Measurements from ENCODE around the gene GNG3.
"Not testable (repeated sequence)": the region's sequence is repeated elsewhere in the genome, so short reads cannot be mapped to it uniquely, and the experiment has no call there.

Gene GNG3

DNA sequence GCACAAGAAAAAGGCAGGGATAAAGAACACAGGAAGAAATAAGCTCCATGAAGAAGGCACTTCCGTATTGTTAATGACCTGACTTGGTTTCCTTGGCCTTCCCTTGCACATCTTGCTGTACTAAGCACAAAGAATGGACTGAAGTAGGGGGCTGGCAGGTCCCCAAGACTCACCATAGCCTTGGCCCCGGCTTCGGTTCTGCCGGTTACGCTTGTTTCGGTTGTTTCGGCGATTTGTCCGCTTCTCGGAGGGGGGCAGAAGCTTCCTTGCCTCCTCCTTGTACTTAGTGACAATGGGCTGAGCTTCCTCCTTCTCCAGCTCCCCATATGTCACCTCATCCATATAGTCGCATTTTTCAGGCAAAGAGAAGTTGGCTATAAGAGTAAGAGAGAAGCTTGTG, 9.3 kb downstream of the GNG3 start:
- no peak for DNase-seq (ENCODE audit: low read depth)

DNA sequence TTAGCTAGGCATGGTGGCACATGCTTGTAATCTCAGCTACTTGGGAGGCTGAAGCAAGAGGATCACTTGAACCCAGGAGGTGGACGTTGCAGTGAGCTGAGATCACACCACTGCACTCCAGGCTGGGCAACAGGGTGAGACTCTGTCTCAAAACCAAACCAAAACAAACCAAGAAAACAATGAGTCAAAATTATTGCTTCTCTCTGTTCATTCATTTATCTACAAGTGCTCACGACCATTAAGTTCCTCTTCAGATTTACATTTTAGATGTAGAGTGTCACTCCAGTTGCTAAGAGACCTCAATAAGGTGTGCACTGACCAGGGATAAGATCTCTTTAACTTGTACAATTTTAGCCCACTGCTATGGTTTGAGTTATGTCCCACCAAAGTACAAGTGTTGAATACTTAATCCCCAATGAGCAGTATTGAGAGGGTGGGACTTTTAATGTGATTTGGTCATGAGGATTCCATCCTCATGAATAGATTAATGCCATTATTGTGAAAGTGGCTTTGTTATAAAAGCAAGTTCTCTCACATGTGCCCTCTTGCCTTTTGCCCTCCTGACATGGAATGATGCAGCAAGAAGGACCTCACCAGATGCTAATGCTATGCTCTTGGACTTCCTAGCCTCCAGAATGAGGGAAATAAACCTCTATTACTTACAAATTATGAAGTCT, 12.0 kb downstream of the GNG3 start:
- DNase-seq (ENCODE audit: low read depth) = no peak

DNA sequence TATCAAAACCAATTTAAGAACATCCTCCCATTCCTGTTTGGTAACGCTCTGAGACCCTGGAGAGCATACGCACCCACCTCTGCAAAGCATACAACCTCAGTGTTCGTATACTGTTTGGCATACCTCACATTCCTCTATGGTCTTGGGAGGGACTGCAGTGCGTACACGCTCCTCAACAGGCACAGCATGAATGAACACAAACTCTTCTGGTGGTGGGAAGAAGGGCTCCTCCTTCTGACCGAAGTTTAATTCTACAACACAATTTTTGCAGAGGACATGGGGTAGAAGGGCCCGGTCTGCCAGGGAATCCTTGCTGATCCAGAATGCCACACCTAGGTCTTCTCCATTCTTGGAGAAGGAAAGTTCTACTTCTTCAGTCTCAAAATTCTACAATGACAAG, 14.5 kb downstream of the GNG3 start:
- DNase-seq (ENCODE audit: low read depth) = no peak

DNA sequence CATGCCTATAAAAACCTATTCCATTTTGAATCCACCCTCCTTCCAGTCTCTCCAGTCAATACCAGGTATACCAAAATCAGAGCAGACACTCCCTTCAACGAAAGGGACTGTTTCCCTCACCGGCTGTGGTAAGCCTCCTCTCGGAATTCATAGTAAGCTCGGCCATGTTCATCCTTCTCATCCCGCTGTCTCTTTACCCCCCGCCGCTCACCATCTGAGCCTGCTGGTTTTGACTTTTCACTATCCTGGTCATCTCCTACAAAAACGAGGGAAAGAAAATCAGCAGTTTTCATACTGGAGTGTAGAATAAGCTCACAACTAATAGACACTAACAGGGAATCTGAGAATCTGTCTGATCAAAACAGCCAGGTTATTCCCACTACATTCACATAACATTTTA, 16.7 kb downstream of the GNG3 start:
- no peak for DNase-seq (ENCODE audit: low read depth)

DNA sequence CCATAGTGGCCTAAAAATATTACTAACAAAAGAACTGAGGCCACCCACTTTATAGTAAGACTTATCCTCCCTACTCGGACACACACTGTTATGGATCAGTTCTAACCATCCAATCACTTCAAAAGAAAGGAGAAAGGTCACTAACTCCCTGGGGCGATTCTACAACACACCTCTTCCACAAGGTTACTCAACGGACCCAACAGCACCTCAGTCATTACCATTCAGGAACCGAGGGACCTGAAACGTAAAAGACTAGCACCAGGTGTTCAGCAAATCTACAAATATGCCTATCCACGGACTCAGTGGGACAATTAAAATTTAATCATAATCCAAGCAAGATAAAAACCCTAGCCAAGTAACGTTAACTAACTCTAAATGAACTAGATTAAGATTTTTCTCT, 18.2 kb downstream of the GNG3 start:
- no peak for DNase-seq (ENCODE audit: low read depth)

DNA sequence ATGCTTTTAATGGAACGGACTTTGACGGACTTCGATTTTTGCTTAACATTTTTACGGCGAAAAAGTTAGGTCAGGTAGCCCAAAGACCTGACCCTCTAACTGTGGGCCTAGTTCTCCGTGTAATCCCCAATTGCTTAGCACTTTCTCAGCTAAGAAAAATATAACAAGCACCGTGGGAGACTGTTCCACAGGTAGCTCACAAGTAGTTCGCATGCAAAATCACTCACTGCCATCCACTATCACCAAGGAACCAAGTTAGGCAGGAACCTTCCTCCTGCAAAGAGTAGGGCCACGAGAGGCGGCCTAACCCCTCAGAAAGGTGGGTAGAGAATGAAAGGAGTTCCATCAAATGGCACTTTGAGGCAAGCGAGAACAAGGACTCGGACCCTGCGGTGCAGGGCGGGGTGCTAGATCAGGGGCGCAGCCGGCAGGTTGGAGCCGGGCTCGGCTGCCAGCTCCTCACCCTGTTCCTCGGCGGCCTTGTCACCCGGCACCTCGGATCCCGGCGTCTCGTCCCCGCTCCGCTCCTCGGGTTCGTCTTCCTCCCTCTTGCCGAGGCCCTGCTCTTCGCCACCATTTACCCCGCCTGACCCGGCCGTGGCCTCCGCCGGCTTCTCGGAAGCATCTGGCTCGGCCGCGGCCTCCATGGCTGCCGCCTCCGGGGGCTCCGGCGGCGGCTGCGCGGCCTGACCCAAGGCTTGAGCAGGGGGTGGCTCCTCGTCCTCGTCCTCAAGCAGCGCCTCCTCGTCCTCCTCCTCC, 18.9 kb downstream of the GNG3 start:
- DNase-seq (ENCODE audit: low read depth) = no peak

DNA sequence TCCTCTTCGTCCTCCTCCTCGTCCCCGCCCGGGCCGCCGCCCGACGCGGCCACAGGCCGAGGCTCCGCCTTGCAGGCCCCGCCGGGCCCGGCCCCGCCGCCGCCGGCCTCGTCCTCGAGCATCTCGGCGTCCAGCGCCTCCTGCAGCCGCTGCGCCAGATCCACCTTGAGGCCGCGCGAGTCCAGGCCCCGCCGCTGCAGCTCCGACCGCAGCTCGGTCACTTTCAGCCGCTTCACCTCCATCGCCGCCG, 19.4 kb downstream of the GNG3 start:
- no peak for DNase-seq (ENCODE audit: low read depth)

DNA sequence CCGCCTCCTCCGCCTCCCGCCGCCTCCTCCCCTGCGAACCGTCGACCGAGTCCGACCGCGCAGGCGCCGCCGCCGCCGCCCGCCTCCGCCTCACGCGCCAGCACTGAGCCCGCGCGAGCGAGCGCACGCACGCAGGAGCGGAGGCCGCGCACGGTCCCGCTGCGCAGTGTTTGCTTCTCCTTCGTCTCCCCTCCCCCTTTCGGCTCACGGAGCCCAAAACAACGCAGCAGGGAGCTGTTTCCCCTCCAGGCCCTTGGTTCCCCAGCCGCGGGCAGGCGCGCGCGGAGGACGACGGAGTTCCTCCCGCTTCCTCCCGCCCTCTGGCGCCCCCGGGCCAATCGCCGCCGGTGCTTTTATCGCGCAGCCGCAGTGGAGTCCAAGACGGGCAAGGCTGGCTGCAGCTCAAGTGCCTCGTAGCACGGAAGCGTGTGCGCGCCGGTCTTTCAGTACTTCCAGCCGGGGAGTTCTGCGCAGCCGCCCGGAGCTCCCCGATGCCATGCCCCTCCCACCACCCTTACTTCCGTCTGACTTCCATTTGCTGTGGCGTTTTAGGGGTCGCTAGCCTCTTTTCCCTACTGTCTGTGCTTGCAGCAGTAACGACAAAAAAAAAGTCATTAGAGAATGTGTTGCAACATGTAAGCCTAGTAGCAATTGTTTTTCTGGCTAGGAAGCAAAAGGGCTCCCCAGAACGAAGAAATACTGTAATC, 19.8 kb downstream of the GNG3 start, which contains the start of gene HNRNPUL2:
HNRNPUL2 (minus strand) TSS at position 293 of the 707 bp plus-strand sequence. CDS start 301 bp downstream, outside the sequence.
- DNase-seq (ENCODE audit: low read depth) = peak; percentile 97

DNA sequence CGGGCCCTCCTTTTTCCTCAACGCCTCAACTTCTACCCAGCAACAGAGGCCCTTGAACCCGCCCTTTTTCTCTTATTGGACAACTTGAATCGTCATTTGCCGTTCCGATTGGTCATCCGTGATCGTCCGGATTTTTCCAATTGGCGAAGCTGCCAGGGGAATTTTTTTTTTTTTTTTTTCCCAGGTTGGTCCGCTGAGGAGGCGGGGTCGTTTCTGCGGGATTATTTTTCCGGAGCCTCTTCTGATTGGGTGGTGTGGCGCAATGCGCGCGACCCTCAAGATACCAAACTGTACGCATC, 20.3 kb downstream of the GNG3 start:
- peak; percentile 68 for DNase-seq (ENCODE audit: low read depth)

DNA sequence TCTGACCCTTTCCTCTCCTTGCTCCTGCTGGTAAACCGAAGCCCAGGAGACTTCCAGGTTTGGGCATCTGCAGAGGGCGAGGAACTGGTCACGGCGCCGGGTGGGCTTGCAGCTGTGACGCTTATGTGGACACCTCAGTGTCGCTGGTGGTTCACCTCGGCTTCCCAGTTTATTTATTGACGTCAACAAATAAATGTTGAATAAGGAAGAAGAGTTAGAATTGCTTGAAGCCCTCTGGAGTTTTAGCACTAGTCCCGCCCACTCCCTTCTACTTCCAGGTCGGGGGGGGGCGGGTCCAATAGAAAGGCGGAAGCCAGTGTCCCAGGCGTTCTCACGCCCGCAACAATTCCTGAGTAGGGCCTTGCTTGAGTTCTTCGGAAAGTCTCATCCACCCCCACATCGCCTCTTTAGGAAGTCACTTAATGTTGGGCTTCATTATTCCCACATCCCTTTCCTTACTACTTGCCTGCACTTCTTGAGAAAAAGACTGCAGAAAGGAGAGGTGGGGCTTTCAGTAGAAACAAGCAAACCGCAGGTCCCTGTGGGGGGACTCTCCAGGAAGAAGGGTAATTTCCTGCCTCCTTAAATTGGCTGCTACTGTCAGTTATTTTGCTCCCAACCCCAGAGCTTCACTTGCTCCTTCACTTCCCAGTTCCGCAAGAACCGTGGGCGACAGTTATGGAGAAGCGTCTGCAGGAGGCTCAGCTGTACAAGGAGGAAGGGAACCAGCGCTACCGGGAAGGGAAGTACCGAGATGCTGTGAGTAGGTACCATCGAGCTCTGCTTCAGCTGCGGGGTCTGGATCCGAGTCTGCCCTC, 20.9 kb downstream of the GNG3 start, which contains the start of gene TTC9C:
TTC9C (plus strand) TSS at position 316 of the 818 bp plus-strand sequence; CDS start at position 679, 363 bp downstream.
- DNase-seq (ENCODE audit: low read depth) = peak; percentile 75

DNA sequence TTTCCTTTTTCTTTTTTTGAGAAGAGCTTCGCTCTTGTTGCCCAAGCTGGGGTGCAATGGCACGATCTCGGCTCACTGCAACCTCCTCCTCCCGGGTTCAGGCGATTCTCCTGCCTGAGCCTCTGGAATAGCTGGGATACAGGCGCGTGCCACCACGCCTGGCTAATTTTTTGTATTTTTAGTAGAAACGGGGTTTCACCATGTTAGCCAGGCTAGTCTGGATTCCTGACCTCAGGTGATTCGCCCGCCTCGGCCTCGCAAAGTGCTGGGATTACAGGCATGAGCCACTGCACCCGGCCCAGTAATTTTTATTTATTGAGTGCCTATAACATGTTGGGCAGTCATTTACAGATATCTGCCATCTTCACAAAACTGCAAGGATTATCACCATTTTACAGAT, 22.6 kb downstream of the GNG3 start:
- DNase-seq (ENCODE audit: low read depth) = not testable (repeated sequence)

DNA sequence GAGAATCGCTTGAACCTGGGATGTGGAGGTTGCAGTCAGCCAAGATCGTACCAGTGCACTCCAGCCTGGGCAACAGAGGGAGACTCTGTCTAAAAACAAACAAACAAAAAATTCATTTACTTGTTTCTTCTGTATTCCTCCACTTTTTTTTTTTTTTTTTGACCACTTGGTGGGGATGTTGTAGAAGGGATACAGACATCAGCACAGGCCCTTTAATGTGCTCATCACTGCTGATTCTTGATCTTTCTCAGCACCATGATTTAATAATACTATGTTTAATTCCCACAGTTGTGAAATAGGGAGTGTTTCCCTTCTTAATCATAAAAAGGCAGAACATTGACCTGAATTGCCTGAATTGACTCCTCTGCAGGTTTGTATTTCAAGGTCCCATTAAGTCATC, 25.4 kb downstream of the GNG3 start:
- no peak for DNase-seq (ENCODE audit: low read depth)

DNA sequence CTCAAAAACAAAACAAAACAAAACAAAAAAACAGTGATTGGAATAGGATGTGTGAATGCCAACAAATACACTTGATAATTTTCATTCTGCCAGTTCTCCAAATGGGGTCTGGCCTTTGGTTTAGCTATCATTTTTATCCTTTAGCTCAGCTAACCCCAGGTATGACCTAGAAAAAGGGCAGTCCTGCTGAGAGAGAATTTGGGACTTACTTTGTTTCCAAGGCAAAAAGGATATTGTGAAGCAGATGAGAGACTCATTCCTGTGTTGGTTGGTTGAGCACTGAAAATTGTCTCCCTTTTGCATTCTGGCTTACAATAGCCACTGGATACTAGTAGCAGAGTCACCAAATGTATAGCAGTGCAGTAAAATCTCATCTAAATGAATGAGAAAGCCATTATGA, 29.7 kb downstream of the GNG3 start:
- DNase-seq (ENCODE audit: low read depth) = no peak

DNA sequence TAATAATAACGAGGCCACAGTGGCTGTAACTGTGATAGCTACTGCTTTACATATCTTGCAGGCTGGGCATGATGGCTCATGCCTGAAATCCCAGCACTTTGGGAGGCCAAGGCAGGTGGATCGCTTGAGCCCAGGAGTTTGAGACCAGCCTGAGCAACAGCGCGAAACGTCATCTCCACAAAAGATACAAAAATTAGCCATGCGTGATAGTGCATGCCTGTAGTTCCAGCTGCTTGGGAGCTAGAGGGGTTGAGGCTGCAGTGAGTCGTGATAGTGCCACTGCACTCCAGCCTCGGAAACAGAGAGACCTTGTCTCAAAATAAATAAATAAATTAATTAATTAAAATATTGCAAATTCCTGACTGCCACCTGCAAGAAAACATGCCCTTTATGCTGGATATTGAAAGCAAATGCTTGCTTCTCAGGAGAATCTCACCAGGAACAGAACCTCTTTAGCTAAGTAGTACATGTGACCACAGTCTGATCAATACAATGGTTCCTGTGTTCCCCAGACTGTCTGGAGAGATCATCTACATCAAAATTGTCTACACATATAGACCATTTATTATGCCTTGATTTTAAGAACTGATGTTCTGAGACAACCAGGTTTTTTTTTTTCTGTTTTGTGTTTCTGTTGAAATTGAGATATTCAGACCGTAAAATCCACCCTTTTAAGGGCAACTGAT, 40.1 kb downstream of the GNG3 start:
- no peak for DNase-seq (ENCODE audit: low read depth)

DNA sequence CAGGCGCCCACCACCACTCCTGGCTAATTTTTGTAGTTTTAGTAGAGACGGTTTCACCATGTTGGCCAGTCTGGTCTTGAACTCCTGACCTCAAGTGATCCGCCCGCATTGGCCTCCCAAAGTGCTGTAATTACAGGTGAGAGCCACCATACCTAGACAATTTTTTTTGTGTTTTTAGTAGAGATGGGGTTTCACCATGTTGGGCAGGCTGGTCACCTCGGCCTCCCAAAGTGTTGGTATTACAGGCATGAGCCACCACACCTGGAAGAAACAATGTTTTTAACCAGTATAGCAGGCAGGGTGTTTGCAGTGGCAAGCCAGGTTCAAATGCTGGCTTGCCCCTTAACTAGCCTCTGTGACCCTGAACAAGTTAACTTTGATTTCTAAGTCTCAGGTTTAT, 42.5 kb downstream of the GNG3 start:
- DNase-seq (ENCODE audit: low read depth) = not testable (repeated sequence)

DNA sequence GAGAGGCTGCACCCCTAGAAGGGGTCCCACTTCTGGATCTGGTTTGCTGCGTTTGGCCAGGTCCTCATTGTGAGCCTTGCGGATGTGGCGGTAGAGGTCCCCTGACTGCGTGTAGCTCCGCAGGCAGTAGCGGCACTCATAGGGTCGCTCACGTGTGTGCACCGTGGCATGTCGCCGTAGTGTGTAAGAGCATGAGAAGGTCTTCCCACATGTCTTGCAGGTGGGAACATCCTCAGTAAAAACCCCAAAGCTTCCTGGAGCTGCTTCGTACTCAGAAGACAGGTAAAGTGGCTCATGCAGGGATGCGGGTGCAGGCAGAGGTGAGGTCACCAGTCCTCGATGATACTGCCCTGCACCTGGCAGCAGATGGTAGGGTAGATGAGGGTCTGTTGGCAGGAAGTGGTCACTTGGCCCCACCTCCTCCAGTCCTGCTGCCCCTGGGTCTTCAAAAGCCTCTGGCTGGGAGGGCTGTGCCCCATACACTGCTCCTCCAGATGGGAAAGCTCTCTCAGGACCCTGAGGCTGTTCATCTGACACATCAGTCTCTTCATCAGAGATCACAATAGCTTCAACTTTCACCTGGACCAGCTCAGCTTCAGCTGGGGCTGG, 44.8 kb downstream of the GNG3 start:
- no peak for DNase-seq (ENCODE audit: low read depth)

DNA sequence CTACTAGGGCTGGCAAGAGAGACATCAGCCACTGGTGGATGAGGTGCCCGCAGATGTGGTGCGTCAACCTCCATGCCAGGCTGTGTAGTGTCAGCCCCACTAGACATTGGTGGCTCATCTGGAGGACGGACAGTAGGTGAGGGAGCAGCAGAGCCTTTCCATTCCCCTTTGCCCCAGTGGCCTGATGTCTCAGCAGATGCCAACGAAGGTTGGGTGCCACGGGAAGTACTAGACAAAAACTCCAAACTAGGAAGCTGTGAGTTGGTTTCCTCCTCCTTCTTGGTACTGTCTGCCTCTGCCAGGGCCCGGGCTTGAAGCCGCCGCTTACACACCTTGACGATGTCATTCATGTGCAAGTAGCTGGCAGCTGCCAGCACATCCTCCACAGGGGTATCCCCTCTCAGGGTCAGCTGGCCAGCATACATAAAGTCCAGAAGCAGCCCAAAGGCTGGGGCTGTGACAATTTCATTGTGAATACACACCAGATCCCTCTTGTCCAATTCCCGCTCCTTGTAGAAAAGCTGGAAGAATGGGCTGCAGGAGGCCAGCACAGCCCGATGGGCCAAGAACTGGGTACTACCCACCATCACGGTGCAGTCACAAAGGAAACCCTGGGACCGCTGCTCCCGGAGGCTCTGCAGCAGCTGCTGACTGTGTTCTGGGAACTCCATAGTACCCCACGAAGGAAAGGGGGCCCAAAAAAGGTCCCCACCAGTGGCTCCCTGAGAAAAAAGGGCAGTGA, 45.7 kb downstream of the GNG3 start:
- DNase-seq (ENCODE audit: low read depth) = no peak

DNA sequence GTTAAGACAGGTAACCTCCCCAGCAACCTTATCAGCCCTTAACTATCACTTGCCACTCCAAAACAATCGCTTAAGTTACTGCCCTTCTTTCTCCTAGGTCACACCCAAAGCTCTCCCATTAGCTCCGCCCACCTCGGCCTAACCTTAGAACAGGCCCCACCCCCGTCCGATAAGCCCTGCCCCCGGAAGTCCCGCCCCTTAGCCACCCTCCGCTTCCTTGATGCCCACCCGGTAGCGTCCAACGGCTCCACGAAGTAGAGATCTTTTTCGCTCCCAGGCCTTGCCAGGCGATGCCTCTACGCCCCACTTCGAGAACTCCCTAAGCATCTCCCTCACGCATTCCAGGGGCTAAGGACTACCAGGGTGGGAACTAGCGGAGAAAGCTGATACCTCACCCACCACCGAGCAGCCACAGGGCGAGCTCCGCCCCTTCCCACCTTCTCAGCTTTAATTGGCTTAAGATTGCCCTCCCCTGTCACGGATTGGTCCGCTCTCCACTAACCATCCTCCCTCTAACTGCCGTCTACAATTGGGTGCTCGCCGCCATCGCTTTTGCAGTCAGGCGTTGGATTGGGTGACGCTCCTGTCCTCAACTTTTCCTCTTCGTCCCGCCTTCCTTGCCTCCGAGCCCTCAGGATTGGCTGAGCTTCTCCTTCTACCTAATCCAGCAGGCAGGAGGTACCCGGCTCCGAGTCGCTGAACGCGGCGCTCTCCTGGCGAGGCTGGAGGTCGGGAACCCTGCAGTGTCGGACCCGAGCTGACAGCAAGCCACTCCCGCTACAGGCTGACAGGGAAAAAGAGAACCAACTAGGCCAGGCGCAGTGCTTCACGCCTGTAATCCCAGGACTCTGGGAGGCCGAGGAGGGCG, 46.5 kb downstream of the GNG3 start, which contains the start of gene ZBTB3:
ZBTB3 (minus strand) TSS at position 425 of the 868 bp plus-strand sequence. CDS start 496 bp downstream, outside the sequence.
- DNase-seq (ENCODE audit: low read depth) = peak; percentile 93

DNA sequence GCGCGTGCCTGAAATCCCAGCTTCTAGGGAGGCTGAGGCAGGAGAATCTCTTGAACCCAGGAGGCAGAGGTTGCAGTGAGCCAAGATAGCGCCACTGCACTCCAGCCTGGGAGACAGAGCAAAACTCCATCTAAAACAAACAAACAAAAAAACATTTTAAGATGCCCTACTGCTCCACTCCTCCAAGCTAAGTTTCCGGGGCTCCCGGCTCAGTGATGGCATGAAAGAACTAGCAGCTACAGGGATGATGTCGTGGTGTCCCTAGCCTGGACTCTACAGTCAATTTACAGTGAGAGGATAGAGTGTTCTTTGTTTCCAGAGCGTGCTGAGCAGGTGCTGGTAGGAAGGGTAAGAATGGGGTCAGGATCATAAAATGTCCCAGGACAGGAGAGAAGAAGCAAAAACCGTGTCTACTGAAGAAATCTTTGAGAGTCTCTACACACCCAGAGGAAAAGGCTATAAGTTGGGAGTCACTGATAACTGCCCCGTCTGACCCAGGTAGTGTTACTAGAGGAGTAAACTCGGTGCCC, 47.7 kb downstream of the GNG3 start:
- DNase-seq (ENCODE audit: low read depth) = no peak

Measured in stimulated activated CD8-positive, alpha-beta memory T cell treated with anti-CD3 and anti-CD28 coated beads, Interleukin-12 subunit alpha, Interleukin-12 subunit beta, amount 100 ng/mL, for 1 hour (primary cell).